Measurements from ENCODE around the gene RFC2.
A peak's percentile ranks its signal among the peaks of the same experiment; 100 is the strongest.
"Not testable (repeated sequence)": the region's sequence is repeated elsewhere in the genome, so short reads cannot be mapped to it uniquely, and the experiment has no call there.

RFC2 gene

DNA sequence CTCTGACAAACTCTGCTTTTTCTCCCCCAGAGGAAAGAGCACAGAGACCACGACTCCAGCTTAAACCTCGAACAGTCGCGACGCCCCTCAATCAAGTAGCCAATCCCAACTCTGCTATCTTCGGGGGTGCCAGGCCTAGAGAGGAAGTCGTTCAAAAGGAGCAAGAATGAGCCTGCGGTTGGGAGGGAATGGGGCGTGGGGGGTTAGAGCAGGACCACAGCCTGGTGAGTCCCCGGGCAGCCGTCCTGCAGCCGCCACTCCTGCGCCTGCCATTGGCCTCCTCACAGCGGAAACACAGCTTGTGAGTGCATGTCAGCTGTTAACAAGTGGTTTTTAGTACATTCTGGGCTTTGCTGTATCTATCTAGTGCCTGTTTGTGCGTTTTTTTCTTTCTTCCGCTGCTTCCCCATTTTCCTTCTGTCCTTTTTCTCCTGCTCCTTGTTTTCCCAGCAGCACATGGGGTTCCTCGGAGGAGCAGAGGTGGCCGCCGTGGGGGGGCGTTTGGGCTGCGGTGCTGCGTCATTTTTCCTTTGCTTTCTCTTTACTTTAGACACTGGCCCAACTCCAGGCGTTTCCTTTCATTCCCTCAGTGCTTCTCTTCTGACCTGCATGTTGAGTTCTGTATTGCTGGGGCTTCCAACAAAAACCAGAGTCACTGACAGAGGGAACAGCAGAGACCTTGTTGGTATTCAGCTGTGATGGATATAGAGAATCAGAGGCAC is 58.9 kb downstream of the RFC2 start:
- not testable (repeated sequence) for DNase-seq (ENCODE audit: low read depth); H3K4me1 ChIP-seq (ENCODE audit: control insufficient read depth, insufficient read depth, low read length); H3K27me3 ChIP-seq (replicated peaks; ENCODE audit: control insufficient read depth, insufficient read depth, low read length); H3K4me3 ChIP-seq (ENCODE audit: low read length); H3K9ac ChIP-seq (ENCODE audit: low read length); H3K9me3 ChIP-seq (ENCODE audit: control insufficient read depth, low read length)
- H3K36me3 ChIP-seq (ENCODE audit: control insufficient read depth, insufficient read depth, low read length, severe bottlenecking), result peaks cover 70% of the 10 kb centered on the region

GRCh38 chr7:74194686-74195085 is 59.5 kb downstream of the RFC2 start:
- Histone ChIP-seq H3K4me3 (ENCODE audit: low read length) (no peak overlapping the region), H3K36me3 (ENCODE audit: control insufficient read depth, insufficient read depth, low read length, severe bottlenecking) (peaks cover 76% of the 10 kb centered on the region), H3K27me3 (replicated peaks; ENCODE audit: control insufficient read depth, insufficient read depth, low read length) (no peaks in the 10 kb centered on the region), H3K9me3 (ENCODE audit: control insufficient read depth, low read length) (no peaks in the 10 kb centered on the region), H3K4me1 (ENCODE audit: control insufficient read depth, insufficient read depth, low read length) (no peaks in the 10 kb centered on the region), H3K9ac (ENCODE audit: low read length) (no peak overlapping the region)
- no peak for DNase-seq (ENCODE audit: low read depth)

- Histone ChIP-seq H3K36me3 (ENCODE audit: control insufficient read depth, insufficient read depth, low read length, severe bottlenecking) (peaks cover 84% of the 10 kb centered on the region), H3K27me3 (replicated peaks; ENCODE audit: control insufficient read depth, insufficient read depth, low read length) (no peaks in the 10 kb centered on the region), H3K9ac (ENCODE audit: low read length) (no peak overlapping the region), H3K4me1 (ENCODE audit: control insufficient read depth, insufficient read depth, low read length) (peaks cover under 1% of the 10 kb centered on the region), H3K4me3 (ENCODE audit: low read length) (no peak overlapping the region), H3K9me3 (ENCODE audit: control insufficient read depth, low read length) (no peaks in the 10 kb centered on the region)
- DNase-seq (ENCODE audit: low read depth), result no peak
Measured at GRCh38 chr7:74193913-74194312, 60.3 kb downstream of the RFC2 start.

DNA sequence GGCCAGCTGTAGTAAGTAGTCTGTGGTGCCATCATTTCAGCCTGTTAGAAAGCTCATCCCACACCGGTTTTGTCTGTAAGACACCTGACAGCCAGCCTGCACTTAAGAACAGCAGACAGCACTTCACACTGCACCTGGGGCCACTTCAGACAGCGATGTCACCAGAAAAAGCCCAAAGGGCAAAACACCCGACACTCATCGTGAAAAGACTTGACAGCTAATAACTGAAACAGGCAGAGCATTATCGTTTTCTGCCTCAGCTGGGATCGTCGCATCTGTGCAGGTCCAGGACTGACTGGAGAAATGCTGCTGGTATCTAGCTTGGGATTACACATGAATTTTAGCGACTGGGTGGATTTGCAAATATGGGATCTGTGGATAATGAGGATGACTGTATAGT is 61.1 kb downstream of the RFC2 start:
- DNase-seq (ENCODE audit: low read depth), result no peak
- Histone ChIP-seq H3K9ac (ENCODE audit: low read length) (no peak overlapping the region), H3K36me3 (ENCODE audit: control insufficient read depth, insufficient read depth, low read length, severe bottlenecking) (peaks cover 92% of the 10 kb centered on the region), H3K4me3 (ENCODE audit: low read length) (no peak overlapping the region), H3K4me1 (ENCODE audit: control insufficient read depth, insufficient read depth, low read length) (peaks cover 9% of the 10 kb centered on the region), H3K9me3 (ENCODE audit: control insufficient read depth, low read length) (no peaks in the 10 kb centered on the region), H3K27me3 (replicated peaks; ENCODE audit: control insufficient read depth, insufficient read depth, low read length) (no peaks in the 10 kb centered on the region)

- H3K4me1 ChIP-seq (ENCODE audit: control insufficient read depth, insufficient read depth, low read length), result peaks cover 21% of the 10 kb centered on the region
- H3K27me3 ChIP-seq (replicated peaks; ENCODE audit: control insufficient read depth, insufficient read depth, low read length), result no peaks in the 10 kb centered on the region
- no peak overlapping the region for H3K9ac ChIP-seq (ENCODE audit: low read length)
- no peak for DNase-seq (ENCODE audit: low read depth)
- peaks cover 88% of the 10 kb centered on the region for H3K36me3 ChIP-seq (ENCODE audit: control insufficient read depth, insufficient read depth, low read length, severe bottlenecking)
- H3K4me3 ChIP-seq (ENCODE audit: low read length), result no peak overlapping the region
- H3K9me3 ChIP-seq (ENCODE audit: control insufficient read depth, low read length), result no peaks in the 10 kb centered on the region
Measured at GRCh38 chr7:74191231-74191630, 63.0 kb downstream of the RFC2 start.

- peaks cover 31% of the 10 kb centered on the region for H3K4me1 ChIP-seq (ENCODE audit: control insufficient read depth, insufficient read depth, low read length)
- no peak overlapping the region for H3K9ac ChIP-seq (ENCODE audit: low read length)
- DNase-seq (ENCODE audit: low read depth), result no peak
- no peaks in the 10 kb centered on the region for H3K27me3 ChIP-seq (replicated peaks; ENCODE audit: control insufficient read depth, insufficient read depth, low read length)
- H3K4me3 ChIP-seq (ENCODE audit: low read length), result no peak overlapping the region
- H3K36me3 ChIP-seq (ENCODE audit: control insufficient read depth, insufficient read depth, low read length, severe bottlenecking), result peaks cover 80% of the 10 kb centered on the region
- no peaks in the 10 kb centered on the region for H3K9me3 ChIP-seq (ENCODE audit: control insufficient read depth, low read length)
Measured at GRCh38 chr7:74190259-74190658, 63.9 kb downstream of the RFC2 start.

GRCh38 chr7:74187915-74188675 is 66.1 kb downstream of the RFC2 start:
- Histone ChIP-seq H3K4me3 (ENCODE audit: low read length) (no peak overlapping the region), H3K9me3 (ENCODE audit: control insufficient read depth, low read length) (no peaks in the 10 kb centered on the region), H3K9ac (ENCODE audit: low read length) (peak overlapping the region; percentile 10), H3K27me3 (replicated peaks; ENCODE audit: control insufficient read depth, insufficient read depth, low read length) (no peaks in the 10 kb centered on the region), H3K36me3 (ENCODE audit: control insufficient read depth, insufficient read depth, low read length, severe bottlenecking) (peaks cover 60% of the 10 kb centered on the region), H3K4me1 (ENCODE audit: control insufficient read depth, insufficient read depth, low read length) (peaks cover 42% of the 10 kb centered on the region)
- no peak for DNase-seq (ENCODE audit: low read depth)

DNA sequence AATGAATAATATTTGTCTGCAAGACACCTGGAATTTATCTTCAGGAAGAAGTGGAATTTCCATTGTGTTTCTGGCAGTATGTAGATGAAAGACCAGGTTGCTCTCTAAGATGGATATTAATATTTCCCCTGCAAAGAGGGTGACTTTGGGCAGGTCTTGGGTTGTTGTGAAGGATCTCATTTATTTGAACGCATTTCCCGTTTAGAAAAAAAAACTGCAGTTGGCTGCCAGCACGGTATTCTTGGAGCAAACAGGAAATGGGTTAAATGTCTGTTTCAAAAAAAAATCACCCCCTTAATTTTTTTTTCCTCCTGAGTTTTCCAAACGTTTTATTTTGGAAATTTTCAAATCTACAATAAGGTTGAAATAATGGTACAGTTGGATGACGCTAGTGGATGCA is 68.6 kb downstream of the RFC2 start:
- Histone ChIP-seq H3K4me3 (ENCODE audit: low read length) (no peak overlapping the region), H3K36me3 (ENCODE audit: control insufficient read depth, insufficient read depth, low read length, severe bottlenecking) (peaks cover 36% of the 10 kb centered on the region), H3K27me3 (replicated peaks; ENCODE audit: control insufficient read depth, insufficient read depth, low read length) (no peaks in the 10 kb centered on the region), H3K4me1 (ENCODE audit: control insufficient read depth, insufficient read depth, low read length) (peaks cover 64% of the 10 kb centered on the region), H3K9ac (ENCODE audit: low read length) (no peak overlapping the region), H3K9me3 (ENCODE audit: control insufficient read depth, low read length) (no peaks in the 10 kb centered on the region)
- no peak for DNase-seq (ENCODE audit: low read depth)

DNA sequence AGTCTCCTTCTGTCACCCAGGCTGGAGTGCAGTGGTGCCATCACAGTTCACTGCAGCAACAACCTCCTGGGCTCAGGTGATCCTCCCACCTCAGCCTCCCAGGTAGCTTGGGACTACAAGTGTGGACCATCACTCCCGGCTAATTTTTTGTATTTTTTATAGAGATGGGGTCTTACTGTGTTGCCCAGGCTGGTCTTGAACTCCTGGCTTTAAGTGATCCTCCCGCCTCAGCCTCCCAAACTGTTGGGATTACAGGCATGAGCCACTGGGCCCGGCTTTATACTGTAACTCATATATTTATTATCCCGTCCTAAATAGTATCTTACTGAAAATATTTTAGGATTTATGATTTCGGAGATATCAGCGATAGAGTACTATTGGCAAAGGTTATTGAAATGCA is 69.2 kb downstream of the RFC2 start:
- H3K9ac ChIP-seq (ENCODE audit: low read length), result no peak overlapping the region
- H3K27me3 ChIP-seq (replicated peaks; ENCODE audit: control insufficient read depth, insufficient read depth, low read length), result no peaks in the 10 kb centered on the region
- no peak for DNase-seq (ENCODE audit: low read depth)
- no peak overlapping the region for H3K4me3 ChIP-seq (ENCODE audit: low read length)
- H3K9me3 ChIP-seq (ENCODE audit: control insufficient read depth, low read length), result no peaks in the 10 kb centered on the region
- H3K36me3 ChIP-seq (ENCODE audit: control insufficient read depth, insufficient read depth, low read length, severe bottlenecking), result peaks cover 29% of the 10 kb centered on the region
- H3K4me1 ChIP-seq (ENCODE audit: control insufficient read depth, insufficient read depth, low read length), result peaks cover 67% of the 10 kb centered on the region

DNA sequence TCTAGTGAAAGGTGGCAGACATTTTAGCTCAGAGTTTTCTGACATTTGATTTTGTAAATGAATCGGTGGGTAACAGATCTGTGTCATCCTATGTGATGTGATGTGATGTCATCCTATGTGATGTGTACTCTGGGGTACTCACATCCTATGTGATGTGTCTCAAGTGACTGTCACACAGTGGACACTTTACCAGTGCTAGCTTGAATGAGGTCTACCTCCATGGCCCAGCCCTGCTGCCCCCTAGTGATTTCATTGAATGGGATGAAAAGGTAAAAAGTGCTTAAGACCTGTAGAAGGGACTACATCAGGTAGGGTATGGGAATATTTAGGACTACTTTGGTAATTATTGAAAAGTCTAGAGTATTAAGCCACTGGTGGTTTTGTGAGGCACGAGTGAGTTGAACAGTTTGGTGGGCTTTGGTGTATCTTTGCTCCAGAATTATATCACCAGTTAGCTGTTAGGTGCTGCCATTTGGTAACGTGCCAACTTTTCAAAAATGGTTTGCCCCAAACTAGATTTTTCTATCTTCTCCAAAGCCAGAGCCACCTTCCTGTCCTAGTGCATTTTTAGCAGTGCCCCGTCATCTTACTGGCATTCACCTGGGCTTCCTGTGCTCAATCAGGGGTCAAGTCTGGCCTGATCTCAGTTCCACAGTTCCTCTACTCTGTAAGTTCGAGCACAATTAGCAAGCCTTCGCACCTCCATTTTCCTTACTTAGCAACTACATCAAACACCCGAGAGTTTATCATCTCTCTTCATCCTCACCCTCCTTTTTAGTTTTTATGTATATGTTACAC is 70.3 kb downstream of the RFC2 start:
- H3K27me3 ChIP-seq (replicated peaks; ENCODE audit: control insufficient read depth, insufficient read depth, low read length), result no peaks in the 10 kb centered on the region
- DNase-seq (ENCODE audit: low read depth), result no peak
- H3K4me1 ChIP-seq (ENCODE audit: control insufficient read depth, insufficient read depth, low read length), result peaks cover 71% of the 10 kb centered on the region
- no peaks in the 10 kb centered on the region for H3K9me3 ChIP-seq (ENCODE audit: control insufficient read depth, low read length)
- H3K9ac ChIP-seq (ENCODE audit: low read length), result no peak overlapping the region
- peaks cover 24% of the 10 kb centered on the region for H3K36me3 ChIP-seq (ENCODE audit: control insufficient read depth, insufficient read depth, low read length, severe bottlenecking)
- H3K4me3 ChIP-seq (ENCODE audit: low read length), result no peak overlapping the region

DNA sequence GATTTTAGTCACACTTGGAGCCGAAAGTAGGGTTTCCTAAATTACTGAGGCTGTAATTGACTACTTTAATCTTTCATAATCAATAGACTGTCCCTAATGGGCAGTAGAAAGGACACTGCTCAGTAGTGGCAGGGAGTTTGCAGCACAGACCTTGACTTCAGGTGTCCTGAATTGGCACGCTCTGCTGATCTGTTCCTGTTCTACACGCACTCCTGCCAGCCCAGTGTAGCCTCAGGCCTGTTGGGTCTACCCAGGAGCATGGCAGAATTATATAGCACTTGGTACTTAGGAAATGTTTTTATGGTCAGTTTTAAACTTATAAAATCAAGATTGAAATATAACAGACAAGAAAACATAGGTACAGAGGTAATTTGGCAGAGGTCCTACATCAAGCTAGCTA is 71.1 kb downstream of the RFC2 start:
- Histone ChIP-seq H3K4me3 (ENCODE audit: low read length) (no peak overlapping the region), H3K4me1 (ENCODE audit: control insufficient read depth, insufficient read depth, low read length) (peaks cover 71% of the 10 kb centered on the region), H3K27me3 (replicated peaks; ENCODE audit: control insufficient read depth, insufficient read depth, low read length) (no peaks in the 10 kb centered on the region), H3K9ac (ENCODE audit: low read length) (no peak overlapping the region), H3K36me3 (ENCODE audit: control insufficient read depth, insufficient read depth, low read length, severe bottlenecking) (peaks cover 17% of the 10 kb centered on the region), H3K9me3 (ENCODE audit: control insufficient read depth, low read length) (no peaks in the 10 kb centered on the region)
- no peak for DNase-seq (ENCODE audit: low read depth)
